IMR-90 (cell line): ENCODE data around the gene TBC1D9B.

Experiments
- MAFK ChIP-seq: IDR thresholded peaks from 2 replicates; pipeline ENCODE4 v1.6.1; 2012; ENCODE audit warnings: low read depth, low read length, improper control_type of control experiment
- POLR2A ChIP-seq: IDR thresholded peaks from 2 replicates; pipeline ENCODE4 v1.6.1; 2012; ENCODE audit warnings: mild to moderate bottlenecking, low read depth, low read length
- RAD21 ChIP-seq: IDR thresholded peaks from 2 replicates; pipeline ENCODE4 v1.6.1; 2012; ENCODE audit warnings: low read length, improper control_type of control experiment
- TF ChIP-seq, protein P1 (sequence below): conservative IDR thresholded peaks from 2 replicates; pipeline ENCODE4 v1.5.1; 2012; ENCODE audit warnings: mild to moderate bottlenecking, low read depth, low read length, improper control_type of control experiment
- TF ChIP-seq, protein P2 (sequence below): fragments of 150-350 bp; IDR thresholded peaks from 2 replicates; pipeline ENCODE4 v1.6.1; 2016; ENCODE audit warnings: low read depth, mild to moderate bottlenecking, low read length, moderate library complexity, borderline replicate concordance

DNA sequence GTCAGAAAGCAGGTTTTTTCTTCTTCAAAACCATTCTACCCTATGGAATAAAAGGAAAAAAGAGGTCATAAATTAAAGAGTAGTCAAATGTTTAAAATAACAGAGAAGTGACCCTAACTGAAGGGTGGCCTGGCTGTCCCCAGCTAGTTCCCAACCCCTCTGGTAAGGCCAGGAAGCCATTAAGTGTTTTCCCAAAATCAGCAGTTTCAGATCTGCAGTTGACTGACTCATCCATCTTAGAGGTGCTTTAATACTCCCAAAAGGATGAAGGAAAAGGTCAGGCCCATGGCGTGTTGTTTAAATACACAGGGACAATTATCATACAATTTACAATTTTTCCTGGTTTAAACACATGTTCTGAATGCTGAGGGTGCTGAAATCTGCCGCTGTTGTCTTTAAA is 47.9 kb upstream of the TBC1D9B start:
- TF ChIP-seq POLR2A (no peak), RAD21 (no peak), MAFK (no peak)
- TF ChIP-seq, protein P1, sequence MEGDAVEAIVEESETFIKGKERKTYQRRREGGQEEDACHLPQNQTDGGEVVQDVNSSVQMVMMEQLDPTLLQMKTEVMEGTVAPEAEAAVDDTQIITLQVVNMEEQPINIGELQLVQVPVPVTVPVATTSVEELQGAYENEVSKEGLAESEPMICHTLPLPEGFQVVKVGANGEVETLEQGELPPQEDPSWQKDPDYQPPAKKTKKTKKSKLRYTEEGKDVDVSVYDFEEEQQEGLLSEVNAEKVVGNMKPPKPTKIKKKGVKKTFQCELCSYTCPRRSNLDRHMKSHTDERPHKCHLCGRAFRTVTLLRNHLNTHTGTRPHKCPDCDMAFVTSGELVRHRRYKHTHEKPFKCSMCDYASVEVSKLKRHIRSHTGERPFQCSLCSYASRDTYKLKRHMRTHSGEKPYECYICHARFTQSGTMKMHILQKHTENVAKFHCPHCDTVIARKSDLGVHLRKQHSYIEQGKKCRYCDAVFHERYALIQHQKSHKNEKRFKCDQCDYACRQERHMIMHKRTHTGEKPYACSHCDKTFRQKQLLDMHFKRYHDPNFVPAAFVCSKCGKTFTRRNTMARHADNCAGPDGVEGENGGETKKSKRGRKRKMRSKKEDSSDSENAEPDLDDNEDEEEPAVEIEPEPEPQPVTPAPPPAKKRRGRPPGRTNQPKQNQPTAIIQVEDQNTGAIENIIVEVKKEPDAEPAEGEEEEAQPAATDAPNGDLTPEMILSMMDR: no peak
- TF ChIP-seq, protein P2, sequence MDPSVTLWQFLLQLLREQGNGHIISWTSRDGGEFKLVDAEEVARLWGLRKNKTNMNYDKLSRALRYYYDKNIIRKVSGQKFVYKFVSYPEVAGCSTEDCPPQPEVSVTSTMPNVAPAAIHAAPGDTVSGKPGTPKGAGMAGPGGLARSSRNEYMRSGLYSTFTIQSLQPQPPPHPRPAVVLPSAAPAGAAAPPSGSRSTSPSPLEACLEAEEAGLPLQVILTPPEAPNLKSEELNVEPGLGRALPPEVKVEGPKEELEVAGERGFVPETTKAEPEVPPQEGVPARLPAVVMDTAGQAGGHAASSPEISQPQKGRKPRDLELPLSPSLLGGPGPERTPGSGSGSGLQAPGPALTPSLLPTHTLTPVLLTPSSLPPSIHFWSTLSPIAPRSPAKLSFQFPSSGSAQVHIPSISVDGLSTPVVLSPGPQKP: no peak
